NCI-H2029 (cell line): ENCODE data around the gene LARP4B.

Experiments
- DNase-seq: peaks from one replicate; lab custom pipeline; 2025; lab: John Stamatoyannopoulos, UW

LARP4B gene

GRCh38 chr10:924524-924859, 7.0 kb downstream of the LARP4B start:
- DNase-seq = no peak

GRCh38 chr10:923844-924523, 7.5 kb downstream of the LARP4B start:
- DNase-seq = no peak

DNA sequence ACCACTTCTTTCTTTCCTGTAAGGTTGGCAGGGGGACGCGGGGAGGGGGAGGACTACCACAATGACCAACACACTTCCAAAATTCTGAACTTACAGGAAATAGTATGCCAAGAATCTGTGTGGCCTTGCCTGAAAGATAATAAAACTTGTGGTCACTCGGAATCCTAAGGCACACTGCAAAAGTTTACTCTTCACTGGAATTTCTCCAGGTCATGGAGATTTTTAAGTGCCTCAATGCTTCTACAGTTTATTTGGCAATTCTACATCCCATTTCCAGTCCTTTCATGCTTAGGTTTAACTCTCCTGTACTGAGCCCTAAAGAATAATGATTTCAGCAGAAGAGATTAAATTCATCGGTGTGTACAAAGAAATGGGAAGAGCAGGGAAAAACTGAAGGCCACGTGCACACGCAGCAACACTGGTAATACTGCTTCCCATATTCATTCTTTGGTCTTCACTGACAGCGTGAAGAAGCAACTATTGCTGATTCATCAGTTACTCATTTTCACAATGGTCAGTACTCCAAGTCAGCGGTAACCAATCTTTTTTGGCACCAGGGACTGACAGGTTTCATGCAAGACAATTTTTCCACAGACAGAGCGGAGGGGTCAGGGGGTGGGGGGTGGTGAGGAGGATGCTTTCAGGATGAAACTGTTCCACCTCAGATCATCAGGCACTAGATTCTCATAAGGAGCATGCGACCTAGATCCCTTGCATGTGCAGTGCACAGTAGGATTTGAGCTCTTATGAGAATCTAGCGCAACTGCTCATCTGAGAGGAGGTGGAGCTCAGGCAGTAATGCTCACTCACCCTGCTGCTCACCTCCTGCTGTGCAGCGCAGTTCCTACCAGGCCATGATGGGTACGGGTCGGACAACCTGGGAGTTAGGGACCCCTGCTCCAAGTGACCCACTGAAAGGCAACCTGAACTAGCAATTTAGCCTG, 9.8 kb downstream of the LARP4B start:
- no peak for DNase-seq

- DNase-seq = no peak
These were observed 11.1 kb downstream of the LARP4B start for GRCh38 chr10:920450-920849.

DNA sequence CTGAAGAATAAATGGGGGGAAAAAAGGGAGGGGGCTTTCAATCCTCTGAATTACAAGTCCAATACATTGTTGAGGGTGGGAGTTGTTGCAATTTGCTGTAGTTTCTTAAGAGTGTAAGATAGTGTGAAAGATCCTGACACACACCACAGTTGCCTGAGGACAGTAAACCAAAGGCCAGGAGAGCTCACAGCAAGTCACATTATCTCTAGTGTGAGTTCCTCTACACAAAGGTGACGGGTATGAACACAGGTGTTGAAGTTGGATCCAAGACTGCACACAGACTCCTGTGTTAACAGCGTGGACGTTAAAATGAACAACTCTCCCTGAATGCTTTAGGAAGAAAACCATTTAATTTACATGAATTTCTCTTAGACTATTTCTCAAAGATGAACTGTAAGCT, 12.0 kb downstream of the LARP4B start:
- no peak for DNase-seq

DNA sequence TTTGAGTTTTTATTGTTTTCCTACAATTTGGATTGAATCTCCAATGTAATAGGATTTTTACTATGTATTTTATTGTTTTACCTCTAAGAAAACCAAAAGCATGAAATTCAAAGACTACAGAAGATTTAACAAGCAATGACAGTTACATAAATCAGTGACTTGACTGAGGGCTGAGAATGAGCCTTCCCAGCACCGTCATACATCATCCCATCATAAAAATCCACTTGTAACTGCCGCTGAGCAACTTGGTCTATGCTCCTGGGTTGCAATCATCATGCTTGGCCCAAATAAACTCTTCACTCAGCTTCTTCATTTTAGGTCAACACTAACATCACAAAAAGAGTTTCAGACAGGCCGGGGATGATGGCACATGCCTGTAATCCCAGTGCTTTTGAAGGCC, 13.5 kb downstream of the LARP4B start:
- DNase-seq = no peak

DNA sequence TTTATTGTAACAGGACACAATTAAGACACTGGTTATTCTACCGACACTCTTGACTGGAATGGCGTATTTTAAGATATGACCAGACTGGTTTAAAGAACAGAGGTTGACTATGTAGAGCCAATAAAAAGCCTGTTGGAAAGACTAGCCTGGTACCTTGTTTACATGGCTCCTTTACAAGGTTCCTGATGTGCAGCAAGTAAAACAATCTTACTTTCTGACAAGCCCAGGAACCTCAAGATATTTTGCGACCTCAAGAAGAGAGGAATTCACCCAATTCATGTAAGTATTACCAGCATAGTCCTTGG, 14.1 kb downstream of the LARP4B start:
- no peak for DNase-seq

DNA sequence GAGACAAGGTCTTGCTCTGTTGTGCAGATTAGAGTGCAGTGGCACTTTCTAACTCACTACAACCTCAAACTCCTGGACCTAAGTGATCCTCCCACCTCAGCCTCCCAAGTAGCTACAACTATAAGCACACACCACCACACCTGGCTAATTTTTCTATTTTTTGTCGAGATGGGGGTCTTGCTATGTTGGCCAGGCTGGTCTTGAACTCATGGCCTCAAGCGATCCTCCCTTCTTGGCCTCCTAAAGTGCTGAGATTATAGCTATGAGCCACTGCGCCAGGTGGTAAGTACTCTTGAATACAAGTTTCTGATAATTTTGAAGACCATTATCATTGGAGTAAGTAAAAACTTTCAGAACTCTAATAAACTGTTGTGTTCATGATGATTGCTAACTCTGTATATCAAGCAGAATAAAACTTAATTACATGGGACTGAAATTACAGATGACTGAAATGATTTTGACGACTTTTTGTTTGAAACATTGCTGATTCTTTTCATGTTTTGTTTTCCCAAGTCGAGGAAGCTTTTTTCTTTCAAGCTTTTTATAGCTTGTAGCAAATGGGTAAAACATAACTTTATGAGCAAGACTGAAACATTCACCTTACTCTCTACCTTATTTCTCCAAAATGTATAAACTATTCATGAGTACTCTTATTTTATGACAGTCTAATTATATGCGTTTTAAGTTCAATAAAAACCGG, 14.6 kb downstream of the LARP4B start:
- no peak for DNase-seq

DNA sequence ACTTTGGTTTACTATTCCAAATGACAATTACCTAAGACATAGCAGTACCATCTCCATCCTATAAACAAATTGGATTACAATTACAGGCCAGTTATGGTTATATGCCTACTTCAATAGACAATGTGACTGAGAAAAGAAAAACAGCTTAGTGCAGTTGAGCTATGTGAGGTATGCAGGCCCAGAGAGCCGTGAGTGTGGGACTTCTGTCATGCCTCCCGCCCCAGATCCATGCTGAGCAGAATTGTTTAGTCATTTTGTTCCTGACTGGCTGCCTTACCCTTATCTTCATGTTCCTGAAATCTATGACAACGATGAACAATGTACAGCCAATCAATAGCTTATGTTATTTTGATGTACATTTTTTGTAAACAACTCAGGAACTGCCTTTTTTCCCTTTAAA, 21.7 kb downstream of the LARP4B start:
- no peak for DNase-seq

DNA sequence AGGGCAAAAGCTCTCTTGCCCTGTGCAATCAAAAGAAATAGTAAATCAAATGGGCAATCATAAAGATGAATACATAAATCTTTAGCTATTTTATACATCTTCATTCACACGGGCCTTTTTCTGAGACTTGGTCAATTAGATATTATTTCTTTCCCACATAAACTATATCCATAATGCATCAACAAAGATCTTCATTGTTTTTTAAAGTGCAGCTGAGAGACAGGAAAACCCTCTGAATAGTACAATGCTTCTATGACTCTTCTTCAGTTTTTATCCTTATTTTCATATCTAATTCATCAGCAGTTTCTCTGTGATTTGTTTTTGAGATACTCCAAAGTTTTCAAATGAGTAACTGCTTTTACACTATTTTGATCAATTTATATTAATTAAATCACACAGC, 25.5 kb downstream of the LARP4B start:
- DNase-seq = no peak

GRCh38 chr10:905503-905902, 26.0 kb downstream of the LARP4B start:
- no peak for DNase-seq

DNA sequence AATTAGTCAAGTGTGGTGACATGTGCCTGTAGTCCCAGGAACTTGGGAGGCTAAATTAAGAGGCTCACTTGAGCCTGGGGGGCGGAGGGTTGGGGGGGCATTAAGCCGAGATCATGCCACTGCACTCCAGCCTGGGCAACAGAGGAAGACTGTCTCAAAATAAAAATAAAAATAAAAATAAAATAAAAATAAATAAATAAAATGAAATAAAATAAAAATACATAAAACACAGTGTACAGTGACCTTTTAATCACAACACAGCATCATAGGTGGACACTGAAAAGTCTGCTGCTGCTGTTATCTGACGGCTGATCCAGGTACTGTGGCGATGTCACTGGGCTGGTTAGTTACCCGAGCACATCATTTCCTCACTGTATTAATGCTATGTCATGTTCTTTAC, 27.1 kb downstream of the LARP4B start:
- no peak for DNase-seq

- no peak for DNase-seq
These were observed 33.4 kb downstream of the LARP4B start for GRCh38 chr10:898141-898540.

DNA sequence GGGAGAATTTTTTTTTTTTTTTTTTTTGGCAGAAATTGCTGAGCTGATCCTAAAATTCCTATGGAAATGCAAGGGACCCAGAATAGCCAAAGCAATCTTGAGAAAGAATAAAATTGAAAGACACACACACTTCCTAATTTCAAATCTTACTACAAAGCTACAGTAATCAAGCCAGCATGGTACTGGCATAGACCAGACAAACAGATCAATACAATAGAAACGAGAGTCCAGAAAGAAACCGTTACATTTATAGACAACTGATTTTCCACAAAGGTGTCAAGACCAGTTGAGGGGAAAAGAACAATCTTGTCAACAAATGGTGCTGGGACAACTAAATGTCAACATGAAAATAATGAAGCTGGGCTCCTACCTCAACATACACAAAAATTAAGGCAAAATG, 34.5 kb downstream of the LARP4B start:
- DNase-seq = no peak

- no peak for DNase-seq
These were observed 36.2 kb downstream of the LARP4B start for GRCh38 chr10:895324-895723.

- no peak for DNase-seq
These were observed 52.6 kb downstream of the LARP4B start for GRCh38 chr10:878895-879294.

- no peak for DNase-seq
These were observed 53.2 kb downstream of the LARP4B start for GRCh38 chr10:878333-878759.

DNA sequence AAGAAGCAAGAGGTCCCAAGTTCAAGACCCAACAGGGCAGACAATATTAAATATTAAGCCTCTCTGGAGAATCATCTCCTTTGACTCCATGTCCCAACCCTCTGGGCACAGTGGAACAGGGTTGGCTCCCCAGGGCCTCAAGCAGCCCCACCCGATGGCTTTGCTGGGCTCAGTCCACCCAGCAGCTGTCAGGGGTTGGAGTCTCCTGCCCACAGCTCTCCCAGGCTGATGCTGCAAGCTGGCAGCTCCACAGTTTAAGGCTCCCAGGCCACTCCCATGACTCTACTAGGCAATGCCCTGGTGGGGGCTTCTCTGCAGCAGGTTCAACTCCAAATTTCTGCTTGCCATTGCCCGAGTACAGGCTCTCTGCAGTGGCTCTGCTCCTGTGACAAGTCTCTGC, 55.1 kb downstream of the LARP4B start:
- DNase-seq = no peak

GRCh38 chr10:873020-873419, 58.5 kb downstream of the LARP4B start:
- DNase-seq = no peak

DNA sequence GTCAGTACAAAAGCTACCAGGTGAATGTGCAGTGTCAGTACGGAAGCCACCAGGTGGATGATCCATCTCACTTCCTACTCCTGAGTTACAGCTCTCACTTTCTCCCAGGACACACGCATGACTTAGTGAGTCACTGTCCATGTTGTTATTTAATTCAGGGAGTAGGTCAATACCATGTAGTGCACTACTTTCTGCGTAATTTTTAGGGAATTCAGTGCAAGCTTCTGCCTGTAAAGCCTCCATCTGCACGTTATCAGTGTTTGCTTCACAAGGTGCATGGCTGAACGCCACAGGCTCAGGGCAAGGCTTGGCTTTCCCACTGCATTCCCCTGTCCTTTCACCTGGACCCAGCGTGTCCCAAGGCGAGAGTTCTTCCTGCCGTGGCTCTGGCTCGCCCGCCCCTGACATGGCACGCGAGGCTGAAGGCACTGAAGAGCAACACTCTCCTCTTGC, 59.5 kb downstream of the LARP4B start:
- DNase-seq = no peak

DNA sequence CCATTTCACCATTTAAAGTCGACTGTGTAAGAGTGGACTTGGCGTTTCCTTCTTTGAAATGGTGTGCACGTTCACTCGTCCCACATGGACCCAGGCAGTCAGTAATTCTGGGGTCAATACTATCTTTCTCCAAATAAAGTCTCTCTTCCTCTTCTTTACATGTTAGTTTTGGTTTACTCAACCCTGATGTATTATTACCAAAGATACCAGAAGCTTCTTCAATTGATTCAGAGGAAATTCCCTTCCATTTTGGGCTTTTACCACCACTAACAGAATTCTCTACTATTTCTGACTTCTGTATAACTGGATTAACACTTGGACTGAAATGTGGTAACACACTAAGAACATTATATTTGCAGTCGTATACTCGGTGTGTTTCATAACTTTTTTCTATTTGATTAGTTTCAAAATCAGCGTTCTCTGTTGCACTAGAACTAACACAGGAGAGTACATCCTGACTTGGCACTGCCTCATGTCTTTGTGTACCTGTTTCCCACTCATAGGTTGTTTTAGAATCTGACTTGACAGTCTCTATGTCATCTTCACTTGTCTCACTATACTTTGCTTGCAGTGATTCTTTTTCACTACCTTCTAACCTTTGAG, 60.8 kb downstream of the LARP4B start:
- DNase-seq = no peak

GRCh38 chr10:869171-869570, 62.3 kb downstream of the LARP4B start:
- DNase-seq = no peak

GRCh38 chr10:867807-868206, 63.7 kb downstream of the LARP4B start:
- no peak for DNase-seq
